ENCODE measurements around the gene USP35. TPM values are rescaled to one million over a fixed set of nuclear protein-coding genes. Genes with fewer than 3 reads are reported as not detected.
"Not testable (repeated sequence)": the region's sequence is repeated elsewhere in the genome, so short reads cannot be mapped to it uniquely, and the experiment has no call there.

USP35 gene
- total and polyA plus RNA-seq, 8 donors, result 2.2 to 13.0 (median 4.4) TPM

DNA sequence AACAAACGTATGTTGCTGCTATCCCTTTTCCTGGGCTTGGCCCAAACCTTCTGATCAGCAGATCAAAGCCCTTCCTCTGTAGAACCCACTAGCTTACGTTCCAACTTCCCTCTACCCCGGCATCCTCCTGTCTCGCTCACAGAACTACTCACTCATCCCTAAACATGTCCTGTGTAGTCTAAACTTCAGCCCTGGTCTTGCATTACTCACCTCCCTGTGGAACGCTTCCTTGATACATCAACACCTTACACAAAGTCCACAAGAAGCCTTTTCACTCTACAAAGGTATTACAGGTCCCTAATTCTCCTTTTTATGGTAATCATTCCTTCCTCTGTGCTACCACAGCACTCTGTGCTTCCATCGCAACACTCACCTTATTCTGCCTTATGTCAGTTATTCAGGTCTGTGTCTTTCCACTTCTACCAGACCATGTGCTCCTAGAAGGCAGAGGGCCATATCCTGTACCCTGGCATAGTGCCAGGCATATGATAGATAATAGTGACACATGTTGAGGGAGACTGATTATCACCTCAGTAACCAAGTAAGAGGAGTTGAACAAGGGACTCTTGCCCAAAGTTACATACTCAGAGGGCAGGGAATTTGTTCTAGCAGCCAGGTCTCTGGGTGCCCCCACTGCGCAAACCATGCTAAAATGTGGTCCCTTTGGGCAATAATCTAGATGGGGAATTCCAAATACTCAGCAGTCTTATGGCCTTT is 41.6 kb downstream of the USP35 start:
- Histone ChIP-seq H3K9me3 (no peaks in the 10 kb centered on the region), H3K36me3 (no peaks in the 10 kb centered on the region), H3K27me3 (no peaks in the 10 kb centered on the region), H3K4me1 (no peaks in the 10 kb centered on the region), H3K4me3 (no peak overlapping the region), H3K27ac (no peak overlapping the region)
- DNase-seq (no peak), ATAC-seq (no peak), FAIRE-seq (no peak)
- TF ChIP-seq, protein P1, sequence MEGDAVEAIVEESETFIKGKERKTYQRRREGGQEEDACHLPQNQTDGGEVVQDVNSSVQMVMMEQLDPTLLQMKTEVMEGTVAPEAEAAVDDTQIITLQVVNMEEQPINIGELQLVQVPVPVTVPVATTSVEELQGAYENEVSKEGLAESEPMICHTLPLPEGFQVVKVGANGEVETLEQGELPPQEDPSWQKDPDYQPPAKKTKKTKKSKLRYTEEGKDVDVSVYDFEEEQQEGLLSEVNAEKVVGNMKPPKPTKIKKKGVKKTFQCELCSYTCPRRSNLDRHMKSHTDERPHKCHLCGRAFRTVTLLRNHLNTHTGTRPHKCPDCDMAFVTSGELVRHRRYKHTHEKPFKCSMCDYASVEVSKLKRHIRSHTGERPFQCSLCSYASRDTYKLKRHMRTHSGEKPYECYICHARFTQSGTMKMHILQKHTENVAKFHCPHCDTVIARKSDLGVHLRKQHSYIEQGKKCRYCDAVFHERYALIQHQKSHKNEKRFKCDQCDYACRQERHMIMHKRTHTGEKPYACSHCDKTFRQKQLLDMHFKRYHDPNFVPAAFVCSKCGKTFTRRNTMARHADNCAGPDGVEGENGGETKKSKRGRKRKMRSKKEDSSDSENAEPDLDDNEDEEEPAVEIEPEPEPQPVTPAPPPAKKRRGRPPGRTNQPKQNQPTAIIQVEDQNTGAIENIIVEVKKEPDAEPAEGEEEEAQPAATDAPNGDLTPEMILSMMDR (IDR thresholded peaks at IDR 0.05), result no peak
- 91 to 92% methylated on average over 7 of the region's 7 CpGs for WGBS, 2 donors
- intact Hi-C loops (cut with DNase I), result no loop called here

DNA sequence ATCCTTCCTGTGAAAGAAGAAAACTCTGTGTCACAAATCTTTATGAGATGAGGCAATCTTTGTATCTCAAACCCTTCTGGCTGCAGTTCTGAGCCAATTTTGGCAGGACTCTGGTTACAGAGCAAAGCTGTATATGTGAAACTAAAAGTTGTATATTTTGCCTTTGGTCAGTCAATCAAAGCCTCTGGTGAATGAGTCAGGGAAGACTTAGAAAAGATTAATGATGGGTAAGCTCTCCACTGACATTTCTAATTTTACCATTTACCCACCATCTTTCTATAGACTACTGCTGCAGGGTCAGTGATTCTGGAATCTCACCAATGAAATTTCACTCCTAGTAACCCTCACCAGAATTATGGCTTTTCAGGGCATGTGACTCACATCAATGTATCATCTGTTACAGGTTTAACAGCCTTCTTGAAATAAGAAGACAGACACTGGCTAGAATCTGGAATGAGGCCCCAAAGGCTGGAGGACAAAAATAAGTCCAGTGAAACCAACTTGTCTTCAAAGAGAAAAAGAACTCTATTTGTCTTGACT is 43.3 kb downstream of the USP35 start:
- H3K27ac ChIP-seq, result no peak overlapping the region
- intact Hi-C loops (cut with DNase I), result no loop called here

DNA sequence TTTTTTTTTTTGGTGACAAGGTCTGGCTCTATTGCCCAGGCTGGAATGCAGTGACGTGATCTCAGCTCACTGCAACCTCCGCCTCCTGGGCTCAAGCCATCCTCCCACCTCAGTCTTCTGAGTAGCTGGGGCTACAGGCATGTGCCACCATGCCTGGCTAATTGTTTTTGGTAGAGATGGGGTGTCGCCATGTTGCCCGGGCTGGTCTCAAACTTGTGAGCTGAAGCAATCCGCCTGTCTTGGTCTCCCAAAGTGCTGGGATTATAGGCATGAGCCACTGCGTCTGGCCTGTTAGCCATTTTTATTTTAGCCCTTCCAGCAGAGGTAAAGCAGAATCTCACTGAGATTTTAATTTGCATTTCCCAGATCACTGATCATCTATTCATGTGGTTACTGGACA is 44.3 kb downstream of the USP35 start:
- H3K9me3 ChIP-seq; ATAC-seq; FAIRE-seq; H3K4me3 ChIP-seq; H3K4me1 ChIP-seq; H3K36me3 ChIP-seq; H3K27ac ChIP-seq; DNase-seq; H3K27me3 ChIP-seq; intact Hi-C loops (cut with DNase I): not testable (repeated sequence)
- WGBS, 2 donors, result 92 to 96% methylated on average over 6 of the region's 6 CpGs

More for the DNA sequence above, 43.3 kb downstream of the USP35 start:
- no peak overlapping the region for H3K4me3 ChIP-seq
- no peaks in the 10 kb centered on the region for H3K4me1 ChIP-seq
- no peak for ATAC-seq
- no peaks in the 10 kb centered on the region for H3K27me3 ChIP-seq
- H3K9me3 ChIP-seq, result no peaks in the 10 kb centered on the region
- TF ChIP-seq, protein P1 (IDR thresholded peaks at IDR 0.05), result no peak
- H3K36me3 ChIP-seq, result no peaks in the 10 kb centered on the region
- no peak for DNase-seq
- no peak for FAIRE-seq

DNA sequence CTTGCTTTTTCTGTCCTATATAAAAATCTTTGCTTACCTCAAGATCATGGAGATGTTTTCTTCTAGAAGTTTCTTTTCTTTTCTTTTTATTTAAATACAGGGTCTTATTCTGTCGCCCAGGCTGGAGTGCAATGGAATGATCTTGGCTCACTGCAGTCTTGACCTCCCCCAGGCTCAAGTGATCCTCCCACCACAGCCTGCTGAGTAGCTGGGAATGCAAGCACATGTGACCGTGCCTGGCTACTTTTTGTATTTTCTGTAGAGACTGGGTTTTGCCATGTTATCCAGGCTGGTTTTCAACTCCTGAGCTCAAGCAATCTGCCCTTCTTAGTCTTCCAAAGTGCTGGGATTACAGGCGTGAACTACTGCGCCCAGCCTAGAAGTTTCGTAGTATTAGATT is 45.3 kb downstream of the USP35 start:
- Histone ChIP-seq H3K4me3 (no peak overlapping the region), H3K4me1 (no peaks in the 10 kb centered on the region), H3K36me3 (no peaks in the 10 kb centered on the region), H3K9me3 (no peaks in the 10 kb centered on the region), H3K27ac (no peak overlapping the region), H3K27me3 (no peaks in the 10 kb centered on the region)
- WGBS, 2 donors, result 93 to 97% methylated on average over 5 of the region's 5 CpGs
- intact Hi-C loops (cut with DNase I), result no loop called here
- ATAC-seq (no peak), FAIRE-seq (no peak), DNase-seq (no peak)
- TF ChIP-seq, protein P1 (IDR thresholded peaks at IDR 0.05), result no peak

DNA sequence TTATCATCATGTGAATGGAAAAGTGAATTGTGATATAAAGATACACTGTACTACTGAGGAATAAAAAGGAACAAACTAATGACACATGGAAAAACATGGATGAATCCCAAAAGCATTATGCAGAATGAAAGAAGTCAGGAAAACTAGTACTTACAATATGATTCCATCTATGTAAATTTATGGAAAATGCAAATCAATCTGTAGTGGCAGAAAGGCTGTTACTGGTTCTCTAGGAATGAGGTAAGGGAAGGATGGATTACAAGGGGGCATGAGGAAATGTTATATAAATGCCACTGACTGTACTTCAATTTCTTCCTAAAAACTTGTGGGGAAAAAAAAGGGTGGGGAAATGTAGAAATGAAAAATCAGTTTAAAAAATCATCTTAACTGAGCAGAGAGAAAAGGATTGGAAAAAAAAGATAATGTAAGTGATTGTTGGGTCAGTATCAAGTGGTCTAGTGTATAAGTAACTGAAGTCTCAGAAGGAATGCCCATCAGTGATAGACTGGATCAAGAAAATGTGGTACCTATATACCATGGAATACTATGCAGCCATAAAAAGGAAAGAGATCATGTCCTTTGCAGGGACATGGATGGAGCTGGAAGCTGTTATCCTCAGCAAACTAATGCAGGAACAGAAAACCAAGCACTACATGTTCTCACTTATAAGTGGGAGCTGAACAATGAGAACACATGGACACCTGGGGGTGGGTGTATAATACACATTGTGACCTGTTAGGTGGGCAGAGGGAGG is 48.8 kb downstream of the USP35 start:
- no peak for DNase-seq
- no peak overlapping the region for H3K4me3 ChIP-seq
- no peaks in the 10 kb centered on the region for H3K36me3 ChIP-seq
- no peaks in the 10 kb centered on the region for H3K4me1 ChIP-seq
- intact Hi-C loops (cut with DNase I), result no loop called here
- TF ChIP-seq, protein P1 (IDR thresholded peaks at IDR 0.05), result no peak
- no peak for ATAC-seq
- H3K9me3 ChIP-seq, result no peaks in the 10 kb centered on the region
- H3K27ac ChIP-seq, result no peak overlapping the region
- no peak for FAIRE-seq
- no peaks in the 10 kb centered on the region for H3K27me3 ChIP-seq
